Hindlimb muscle (tissue), 1 donor: Measurements from ENCODE around the gene WDR45. TPM values are rescaled to one million over a fixed set of nuclear protein-coding genes. Genes with fewer than 3 reads are reported as not detected.

Source experiments
- DNase-seq: peaks from one replicate; pipeline ENCODE4 v3.0.0-alpha.2; 2013
- polyA plus RNA-seq: library from polyadenylated mRNA; unstranded; fragments of 120-200 nt; gene quantifications from one replicate; pipeline ENCODE4 v1.2.1, GENCODE V29; 2013; ENCODE audit not compliant: insufficient read length

The WDR45 gene
- polyA plus RNA-seq, 1 donor, result 34.5 TPM

DNA sequence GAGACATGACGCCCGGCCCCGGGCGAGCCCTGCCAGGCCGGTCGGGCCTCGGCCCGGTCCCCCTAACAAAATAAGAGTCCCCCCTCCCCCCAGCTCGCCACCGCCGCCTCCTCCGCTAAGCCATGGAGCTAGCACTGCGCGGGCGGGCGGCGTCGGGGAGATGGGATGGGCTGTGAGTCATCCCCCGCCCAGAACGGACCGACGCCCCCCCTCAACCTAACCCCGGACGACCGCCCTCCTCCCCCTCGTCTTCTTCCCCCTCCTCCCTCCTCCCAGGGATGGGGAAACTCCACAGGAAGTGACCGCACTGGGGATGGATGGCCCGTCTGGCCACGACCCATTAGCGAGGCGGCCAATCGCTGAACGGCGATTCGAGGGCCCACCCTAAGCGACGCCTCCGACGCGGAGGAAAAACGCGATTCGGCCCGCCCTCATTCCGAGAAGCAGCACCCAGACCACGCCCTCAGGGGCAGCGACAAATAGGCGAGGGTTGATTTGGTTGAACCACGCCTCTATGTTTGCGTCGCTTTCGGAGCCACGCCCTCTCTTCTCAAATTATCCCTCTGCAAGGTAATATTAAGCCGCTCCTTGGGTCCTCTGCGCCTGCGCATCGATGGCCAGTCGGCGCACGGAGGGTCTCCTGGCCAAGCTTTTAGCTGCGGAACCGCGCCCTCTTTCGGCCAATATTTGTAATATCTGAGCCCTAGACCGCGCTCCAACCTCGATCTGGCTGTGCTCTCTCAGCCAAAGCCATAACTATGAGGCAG is 36.3 kb downstream of the WDR45 start, which contains the start of gene TFE3:
TSS of gene TFE3 (minus strand) at position 138 of the 767 bp plus-strand sequence. CDS start at position 7, 131 bp downstream.
- peak; percentile 97 for DNase-seq

DNA sequence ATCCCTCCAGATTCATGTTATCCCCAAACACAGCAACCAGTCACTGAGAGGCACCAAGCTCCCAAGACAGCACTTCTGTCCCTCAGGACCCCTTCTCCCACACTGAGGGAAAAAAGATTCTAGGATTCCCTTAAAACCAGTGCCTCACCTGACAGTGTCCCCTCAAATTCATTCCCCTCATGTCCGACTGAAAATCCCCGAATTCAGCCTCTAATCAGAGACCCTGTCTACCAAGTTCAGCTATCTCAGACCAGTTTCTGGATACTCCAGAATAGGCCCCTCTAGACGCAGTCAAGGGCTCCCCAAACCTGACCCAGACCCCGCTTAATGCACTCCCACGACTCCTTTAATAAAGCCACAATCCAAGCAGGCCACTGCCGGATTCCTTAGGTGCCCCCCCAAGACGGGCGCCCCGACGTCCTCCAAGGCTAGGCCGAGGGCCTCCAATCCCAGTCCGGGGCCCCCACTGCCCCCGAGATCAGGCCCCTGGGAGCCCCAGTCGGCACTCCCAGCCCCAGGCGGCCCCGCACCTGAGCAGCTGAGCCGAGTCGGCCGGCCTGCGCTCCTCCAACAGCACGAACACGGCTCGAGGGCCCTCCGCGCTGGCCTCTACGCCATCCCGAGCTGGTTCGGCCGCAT is 37.0 kb downstream of the WDR45 start:
- DNase-seq, result no peak

DNA sequence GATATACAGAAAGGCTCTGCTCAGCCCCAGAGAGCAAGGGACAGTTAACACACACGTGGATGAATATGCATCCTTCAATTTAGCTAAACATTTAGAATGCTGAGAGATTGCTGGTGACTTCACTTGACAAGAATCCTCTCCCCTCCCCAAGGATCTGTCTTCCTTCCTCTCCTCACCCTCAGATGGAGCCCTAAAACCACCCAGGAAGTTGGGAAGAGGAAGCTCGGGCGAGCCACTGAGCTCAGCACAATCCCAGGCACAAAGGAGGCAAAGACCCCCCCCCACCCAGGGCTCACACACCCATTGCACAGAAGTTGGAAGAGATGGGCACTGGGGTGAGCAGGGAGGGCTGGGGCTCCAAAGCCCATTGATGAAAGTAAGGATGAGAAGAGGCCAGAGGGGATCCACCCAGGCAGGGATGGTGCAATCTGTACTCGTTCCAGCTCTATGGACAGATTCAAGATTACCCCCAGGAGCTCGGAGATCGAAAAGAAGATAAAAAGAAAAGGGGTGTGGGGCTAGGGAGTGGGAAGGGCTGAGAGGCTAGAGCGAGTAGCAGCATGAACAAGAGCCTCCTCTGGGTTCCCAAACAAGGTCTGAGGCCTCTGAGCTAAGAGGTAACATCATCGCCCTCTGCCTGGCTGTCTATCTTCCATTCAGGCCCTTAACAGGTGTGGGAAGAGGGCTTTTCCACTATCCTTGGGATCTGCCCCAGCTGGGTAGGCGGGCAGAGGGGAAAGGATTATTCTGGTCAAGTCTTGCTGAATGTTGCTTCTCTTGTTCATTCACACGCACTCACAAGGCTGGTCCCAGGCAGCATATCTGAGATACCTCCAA is 37.7 kb downstream of the WDR45 start:
- DNase-seq, result peak; percentile 23

DNA sequence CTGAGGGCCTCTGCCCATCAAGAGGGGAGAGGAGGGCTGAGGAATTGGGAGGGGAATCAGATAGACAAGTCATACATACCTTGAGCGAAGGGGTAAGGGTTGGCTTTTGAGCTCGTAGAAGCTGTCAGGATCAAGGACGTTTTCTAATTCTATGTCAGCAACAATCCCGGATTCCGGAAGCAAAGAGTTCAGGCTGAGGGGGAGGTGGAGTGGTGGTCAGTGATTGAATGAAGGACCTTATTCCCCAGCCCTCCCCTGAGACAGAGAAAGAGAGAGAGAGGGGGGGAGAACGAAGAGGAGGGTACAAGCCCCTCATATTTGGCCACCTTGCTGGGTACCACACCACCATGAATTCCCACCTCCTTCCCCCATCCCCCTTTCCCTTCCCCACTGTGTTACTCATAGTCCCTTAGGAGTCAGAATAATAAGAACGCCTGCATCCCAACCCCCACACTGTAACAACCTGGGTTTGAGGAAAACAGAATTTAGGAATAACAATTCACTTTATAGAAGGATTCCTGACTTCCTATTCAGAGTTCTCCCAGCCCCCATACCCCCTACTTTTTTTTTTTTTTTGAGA is 39.2 kb downstream of the WDR45 start:
- DNase-seq, result no peak

DNA sequence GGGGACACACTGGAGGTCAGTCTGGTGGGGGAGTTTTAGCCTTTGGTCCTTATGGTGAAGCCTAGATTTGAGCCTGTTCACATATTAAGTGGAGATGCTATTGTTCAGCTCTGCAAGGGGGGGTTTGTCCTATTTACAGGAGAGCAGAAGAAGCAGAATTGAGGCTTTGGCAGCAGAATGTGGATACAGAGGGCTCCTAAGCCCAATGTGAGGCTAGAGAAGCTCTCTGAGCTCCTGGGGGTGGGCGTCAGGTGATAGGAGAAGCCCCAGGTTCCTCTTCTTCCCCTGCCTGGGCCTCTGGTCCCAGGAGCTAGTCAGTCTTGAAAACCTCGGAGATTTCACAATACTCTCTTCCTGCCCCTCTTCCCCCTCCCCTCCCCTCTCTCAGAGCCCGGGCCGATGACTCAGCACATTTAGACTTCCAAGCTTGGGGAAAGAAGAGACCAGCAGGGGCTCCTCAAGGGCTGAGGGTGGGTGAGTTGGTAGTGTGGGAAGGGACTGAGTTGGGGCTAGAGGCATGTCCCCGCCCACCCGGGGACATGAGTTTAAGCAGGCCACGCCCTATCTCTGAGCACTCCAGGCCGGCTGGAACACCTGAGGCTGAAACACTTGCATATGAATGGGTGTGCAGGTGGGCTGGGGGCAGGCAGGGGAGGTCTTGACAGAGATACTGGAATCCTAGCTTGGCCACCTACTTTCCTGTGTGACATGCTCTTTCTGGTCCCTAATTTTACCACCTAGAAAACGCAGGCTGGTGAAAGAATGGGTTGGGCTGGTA is 39.9 kb downstream of the WDR45 start:
- peak; percentile 47 for DNase-seq

DNA sequence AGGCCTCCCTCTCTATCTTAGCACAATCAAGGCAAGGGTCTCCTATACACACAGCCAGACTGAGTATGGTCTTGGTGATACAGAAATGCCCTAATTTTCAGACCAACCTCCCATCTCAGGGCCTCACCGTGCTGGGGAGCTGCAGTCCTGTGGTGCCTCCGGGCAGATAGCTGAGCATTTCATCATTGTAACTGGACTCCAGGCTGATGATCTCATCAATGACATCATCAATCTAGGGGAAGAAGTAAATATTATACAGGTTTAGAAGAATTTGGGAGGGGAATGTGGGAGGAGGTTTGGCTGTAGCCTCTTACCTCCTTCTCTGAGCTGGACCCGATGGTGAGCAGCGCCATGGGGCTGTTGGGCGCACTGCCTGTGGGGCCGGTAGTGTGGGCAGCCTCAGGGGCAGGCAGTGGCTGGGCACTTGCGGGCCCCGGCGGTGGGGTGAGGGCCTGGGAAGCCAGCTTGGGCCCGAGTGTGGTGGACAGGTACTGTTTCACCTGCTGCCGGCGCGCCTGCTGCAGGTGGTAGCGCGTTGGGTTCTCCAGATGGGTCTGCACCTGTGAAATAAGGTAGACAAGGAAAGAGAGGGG is 41.7 kb downstream of the WDR45 start:
- no peak for DNase-seq

DNA sequence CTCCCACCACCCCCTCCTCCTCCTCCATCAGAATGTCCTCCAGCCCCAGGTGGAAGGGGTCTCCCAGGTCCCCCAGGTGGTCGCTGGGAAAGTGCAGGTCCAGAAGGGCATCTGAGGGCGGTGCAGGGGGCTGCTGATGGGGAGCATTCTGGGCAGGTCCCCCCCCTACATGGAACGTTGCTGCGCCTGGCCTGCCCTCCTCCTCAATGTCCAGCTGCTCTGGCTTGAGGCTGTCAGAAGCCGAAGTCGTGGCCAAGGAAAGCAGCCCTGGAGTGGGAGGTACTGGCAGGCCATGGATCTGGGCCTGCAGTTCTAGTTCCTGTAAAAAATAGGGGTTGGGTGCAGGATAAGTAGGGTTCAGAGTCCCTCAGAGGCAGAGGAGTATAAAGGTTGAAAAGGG is 49.4 kb downstream of the WDR45 start:
- no peak for DNase-seq

DNA sequence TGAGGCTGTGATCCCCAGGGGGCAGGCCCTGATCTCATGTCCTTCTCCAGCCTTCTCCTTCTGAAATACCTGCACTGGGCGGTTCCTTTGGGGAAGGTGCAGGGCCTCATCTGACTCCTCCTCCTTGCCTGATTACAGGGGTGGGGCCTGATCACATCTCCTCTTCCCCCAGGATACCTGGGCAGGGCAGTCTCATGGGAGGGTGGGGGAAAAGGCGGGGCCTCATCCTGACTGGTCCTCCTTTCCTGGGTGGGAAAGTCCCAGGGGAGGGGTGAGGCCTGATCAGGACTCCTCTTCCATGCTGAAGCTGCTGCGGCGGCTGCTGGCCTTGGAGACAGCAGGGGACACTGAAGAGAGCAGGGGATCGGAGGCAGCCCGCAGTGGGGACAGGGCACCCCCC is 49.8 kb downstream of the WDR45 start:
- DNase-seq, result no peak

Other genes starting within 250 kb of the WDR45 start
- not detected for gene PCSK1N, start 244.3 kb downstream of the WDR45 start, polyA plus RNA-seq
- gene TIMM17B, start 182.1 kb downstream of the WDR45 start, polyA plus RNA-seq, result 38.2 TPM
- 69.1 TPM for gene PQBP1, start 182.0 kb downstream of the WDR45 start, polyA plus RNA-seq
- gene SLC35A2, start 168.2 kb downstream of the WDR45 start, polyA plus RNA-seq, result 16.4 TPM
- gene PIM2, start 160.9 kb downstream of the WDR45 start, polyA plus RNA-seq, result 2.1 TPM
- gene OTUD5, start 122.3 kb downstream of the WDR45 start, polyA plus RNA-seq, result 41.6 TPM
- 1.4 TPM for gene KCND1, start 108.0 kb downstream of the WDR45 start, polyA plus RNA-seq
- gene GRIPAP1, start 77.6 kb downstream of the WDR45 start, polyA plus RNA-seq, result 22.0 TPM
- gene TFE3, start 36.5 kb downstream of the WDR45 start, polyA plus RNA-seq, result 22.2 TPM
- 4.6 TPM for gene CCDC120, start 20.9 kb downstream of the WDR45 start, polyA plus RNA-seq
- gene PRAF2, start 5.9 kb downstream of the WDR45 start, polyA plus RNA-seq, result 20.3 TPM
- gene GPKOW, start 43.8 kb upstream of the WDR45 start, polyA plus RNA-seq, result 18.4 TPM
- gene MAGIX, start 82.9 kb upstream of the WDR45 start, polyA plus RNA-seq, result 2.7 TPM
- gene PLP2, start 92.0 kb upstream of the WDR45 start, polyA plus RNA-seq, result 148 TPM
- 4.3 TPM for gene PRICKLE3, start 106.5 kb upstream of the WDR45 start, polyA plus RNA-seq
- gene SYP, start 120.3 kb upstream of the WDR45 start, polyA plus RNA-seq, result 1.0 TPM
- gene CACNA1F, start 153.5 kb upstream of the WDR45 start, polyA plus RNA-seq, result not detected
- gene CCDC22, start 155.6 kb upstream of the WDR45 start, polyA plus RNA-seq, result 13.9 TPM
- gene FOXP3, start 184.8 kb upstream of the WDR45 start, polyA plus RNA-seq, result 0.66 TPM
- 10.2 TPM for gene PPP1R3F, start 189.9 kb upstream of the WDR45 start, polyA plus RNA-seq
- not detected for gene GAGE10, start 223.8 kb upstream of the WDR45 start, polyA plus RNA-seq
- gene GAGE12J, start 242.2 kb upstream of the WDR45 start, polyA plus RNA-seq, result not detected